AG08396 (cell line): Measurements from ENCODE around the gene SLC44A4.
"Not testable (repeated sequence)": the region's sequence is repeated elsewhere in the genome, so short reads cannot be mapped to it uniquely, and the experiment has no call there.

ENCODE experiments used
- DNase-seq: peaks from one replicate; pipeline ENCODE4 v3.0.0; 2012; ENCODE audit warnings: low spot score, mixed read lengths

The SLC44A4 gene

DNA sequence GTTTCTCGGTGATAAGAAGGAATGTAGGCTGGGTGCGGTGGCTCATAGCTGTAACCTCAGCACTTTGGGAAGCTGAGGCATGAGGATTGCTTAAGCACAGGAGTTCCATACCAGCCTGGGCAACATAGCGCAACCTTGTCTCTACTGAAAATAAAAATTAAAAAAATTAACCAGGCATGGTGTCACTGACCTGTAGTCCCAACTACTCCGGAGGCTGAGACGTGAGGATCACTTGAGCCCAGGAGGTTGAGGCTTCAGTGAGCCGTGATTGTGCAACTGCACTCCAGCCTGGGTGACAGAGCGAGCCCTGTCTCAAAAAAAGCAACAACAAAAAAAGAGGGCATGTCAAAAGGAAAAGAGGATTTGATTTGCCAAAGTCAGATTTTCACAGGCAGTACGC lies 20.1 kb downstream of the SLC44A4 start:
- DNase-seq = no peak

DNA sequence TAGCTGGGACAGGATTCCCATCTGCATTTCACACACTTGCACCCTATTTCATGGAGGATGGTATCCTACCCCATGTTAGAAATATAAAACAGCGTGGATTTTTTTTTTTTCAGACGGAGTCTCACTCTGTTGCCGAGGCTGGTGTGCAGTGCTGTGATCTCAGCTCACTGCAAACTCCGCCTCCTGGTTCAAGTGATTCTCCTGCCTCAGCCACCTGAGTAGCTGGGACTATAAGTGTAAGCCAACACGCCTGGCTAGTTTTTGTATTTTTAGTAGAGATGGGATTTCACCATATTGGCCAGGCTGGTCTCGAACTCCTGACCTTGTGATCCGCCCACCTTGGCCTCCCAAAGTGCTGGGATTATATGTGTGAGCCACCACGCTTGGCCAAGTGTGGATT lies 21.0 kb downstream of the SLC44A4 start:
- DNase-seq = not testable (repeated sequence)

DNA sequence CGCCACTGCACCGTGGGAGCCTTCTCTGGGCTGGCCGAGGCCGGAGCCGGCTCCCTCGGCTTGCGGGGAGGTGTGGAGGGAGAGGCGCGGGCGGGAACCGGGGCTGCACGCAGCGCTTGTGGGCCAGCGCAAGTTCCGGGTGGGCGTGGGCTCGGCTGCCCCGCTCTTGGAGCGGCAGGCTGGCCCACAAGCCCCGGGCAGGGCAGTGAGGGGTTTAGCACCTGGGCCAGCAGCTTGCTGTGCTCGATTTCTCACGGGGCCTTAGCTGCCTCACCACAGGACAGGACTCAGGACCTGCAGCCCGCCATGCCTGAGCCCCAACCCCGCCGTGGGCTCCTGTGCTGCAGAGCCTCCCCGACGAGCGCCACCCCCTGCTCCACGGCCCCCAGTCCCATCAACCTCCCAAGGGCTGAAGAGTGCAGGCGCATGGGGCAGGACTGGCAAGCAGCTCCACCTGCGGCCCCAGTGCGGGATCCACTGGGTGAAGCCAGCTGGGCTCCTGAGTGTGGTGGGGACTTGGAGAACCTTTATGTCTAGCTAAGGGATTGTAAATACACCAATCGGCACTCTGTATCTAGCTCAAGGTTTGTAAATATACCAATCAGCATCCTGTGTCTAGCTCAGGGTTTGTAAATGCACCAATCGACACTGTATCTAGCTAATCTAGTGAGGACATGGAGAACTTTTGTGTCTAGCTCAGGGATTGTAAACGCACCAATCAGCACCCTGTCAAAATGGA lies 26.6 kb downstream of the SLC44A4 start:
- DNase-seq = not testable (repeated sequence)

DNA sequence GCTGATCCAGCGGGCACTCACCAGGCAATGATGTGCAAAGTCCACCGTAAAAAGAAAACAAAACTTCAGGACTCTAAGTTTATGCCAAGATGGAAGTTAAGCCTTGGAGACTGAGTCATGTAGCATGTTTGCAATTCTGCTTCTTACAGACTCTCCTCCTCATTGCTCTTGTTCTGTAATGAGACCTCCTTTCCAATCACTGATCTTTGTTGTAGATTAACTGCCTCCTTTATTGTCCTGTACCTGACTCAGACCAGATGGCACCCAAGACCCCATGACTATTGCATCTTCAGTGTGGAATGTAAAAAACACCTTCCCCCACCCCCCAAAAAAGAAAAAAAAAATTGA lies 27.3 kb downstream of the SLC44A4 start:
- no peak for DNase-seq

DNA sequence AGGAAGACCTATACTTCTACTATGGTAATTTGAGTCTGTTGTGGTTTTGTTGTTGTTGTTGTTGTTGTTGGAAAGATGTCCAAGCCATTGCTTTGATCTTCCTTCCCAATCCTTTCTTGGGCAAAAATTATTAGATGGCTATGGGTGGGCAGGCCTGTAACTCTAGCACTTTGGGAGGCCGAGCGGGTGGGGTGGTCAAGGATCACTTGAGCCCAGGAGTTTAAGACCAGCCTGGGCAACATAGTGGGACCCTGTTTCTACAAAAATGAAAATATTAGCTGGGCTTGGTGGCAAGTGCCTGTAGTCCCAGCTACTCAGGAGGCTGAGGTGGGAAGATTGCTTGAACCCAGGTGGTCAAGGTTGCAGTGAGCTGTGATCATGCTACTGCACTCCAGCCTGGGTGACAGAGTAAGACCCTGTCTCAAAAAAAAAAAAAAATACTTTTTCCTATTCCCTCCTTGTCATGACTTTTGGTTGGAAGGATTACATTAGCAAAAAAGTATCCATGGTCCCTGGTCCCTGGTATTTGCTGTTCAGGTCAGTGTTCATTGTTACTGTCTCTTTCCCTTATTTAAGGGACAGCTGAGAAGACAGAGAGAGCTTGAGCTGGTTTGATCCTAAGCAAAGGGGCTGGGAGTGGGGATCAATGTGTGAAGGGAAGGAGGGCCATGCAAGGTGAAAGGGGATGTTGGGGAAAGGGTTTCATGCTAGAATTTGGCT lies 27.9 kb downstream of the SLC44A4 start:
- DNase-seq = no peak

DNA sequence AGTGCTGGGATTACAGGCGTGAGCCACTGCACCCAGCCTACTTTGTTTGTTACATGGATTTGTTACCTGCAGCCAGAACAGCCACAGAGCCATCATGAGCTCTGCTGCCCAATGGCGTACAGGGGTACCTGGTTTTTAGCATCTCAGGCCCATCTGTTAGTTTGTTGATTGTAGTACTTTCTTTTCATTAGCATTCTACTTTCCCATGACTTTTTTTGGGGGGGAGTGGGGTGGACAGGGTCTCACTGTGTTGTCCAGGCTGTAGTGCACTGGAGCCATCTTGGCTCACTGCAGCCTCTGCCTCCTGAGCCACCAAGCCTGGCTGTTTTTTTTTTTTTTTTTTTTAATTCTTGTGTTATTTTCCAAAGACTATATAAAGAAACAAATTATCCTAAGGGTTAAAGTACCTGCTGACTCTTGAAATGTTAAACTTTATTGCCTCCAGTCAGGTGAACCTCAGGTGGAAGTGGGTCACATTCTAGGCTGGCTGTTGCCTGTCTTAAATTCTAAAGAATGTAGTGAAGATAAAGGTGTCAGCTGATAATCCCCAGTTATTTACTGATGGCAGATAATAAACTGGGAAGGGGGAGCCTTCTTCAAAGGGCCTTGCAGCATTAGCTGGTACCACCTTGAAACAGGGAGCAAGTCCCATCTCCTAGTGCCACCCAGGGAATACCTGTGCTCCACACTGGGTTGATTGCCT lies 31.4 kb downstream of the SLC44A4 start:
- no peak for DNase-seq

DNA sequence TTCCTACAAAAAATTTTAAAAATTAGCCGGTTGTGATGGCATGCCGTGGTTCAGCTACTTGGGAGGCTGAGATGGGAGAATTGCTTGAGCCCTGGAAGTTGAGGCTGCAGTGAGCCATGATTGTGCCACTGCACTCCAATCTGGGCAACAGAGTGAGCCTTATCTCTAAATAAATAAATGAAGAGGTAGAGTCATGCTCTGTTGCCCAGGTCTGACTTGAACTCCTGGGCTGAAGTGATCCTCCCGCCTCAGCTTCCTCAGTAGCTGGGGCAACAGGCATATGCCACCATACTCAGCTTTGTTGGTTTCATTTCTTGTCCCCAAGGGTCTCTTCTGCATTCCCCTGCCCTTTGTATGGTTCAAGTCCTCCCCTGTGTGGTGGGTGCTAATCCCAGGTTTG lies 34.3 kb downstream of the SLC44A4 start:
- DNase-seq = no peak

DNA sequence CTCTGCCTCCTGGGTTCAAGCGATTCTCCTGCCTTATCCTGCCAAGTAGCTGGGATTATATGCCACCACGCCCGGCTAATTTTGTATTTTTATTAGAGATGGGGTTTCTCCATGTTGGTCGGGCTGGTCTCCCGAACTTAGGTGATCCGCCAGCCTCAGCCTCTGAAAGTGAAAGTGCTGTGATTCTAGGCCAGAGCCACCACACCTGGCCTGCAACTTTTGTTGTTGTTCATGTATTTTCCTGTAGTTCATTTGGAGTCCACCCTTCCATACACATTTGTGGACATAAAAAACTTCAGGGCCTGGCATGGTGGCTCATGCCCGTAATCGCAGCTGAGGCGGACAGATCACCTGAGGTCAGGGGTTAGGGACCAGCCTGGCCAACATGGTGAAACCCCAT lies 36.7 kb downstream of the SLC44A4 start:
- DNase-seq = no peak

DNA sequence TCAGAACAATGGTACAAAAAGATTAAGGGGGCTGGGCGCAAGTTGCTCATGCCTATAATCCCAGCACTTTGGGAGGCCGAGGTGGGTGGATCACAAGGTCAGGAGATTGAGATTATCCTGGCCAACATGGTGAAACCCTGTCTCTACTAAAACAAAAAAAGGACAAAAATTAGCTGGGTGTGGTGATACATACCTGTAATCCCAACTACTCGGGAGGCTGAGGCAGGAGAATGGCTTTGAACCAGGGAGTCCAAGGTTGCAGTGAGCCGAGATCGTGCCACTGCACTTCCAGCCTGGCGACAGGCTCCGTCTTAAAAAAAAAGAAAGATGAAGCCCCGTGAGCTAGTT lies 39.0 kb downstream of the SLC44A4 start:
- not testable (repeated sequence) for DNase-seq

DNA sequence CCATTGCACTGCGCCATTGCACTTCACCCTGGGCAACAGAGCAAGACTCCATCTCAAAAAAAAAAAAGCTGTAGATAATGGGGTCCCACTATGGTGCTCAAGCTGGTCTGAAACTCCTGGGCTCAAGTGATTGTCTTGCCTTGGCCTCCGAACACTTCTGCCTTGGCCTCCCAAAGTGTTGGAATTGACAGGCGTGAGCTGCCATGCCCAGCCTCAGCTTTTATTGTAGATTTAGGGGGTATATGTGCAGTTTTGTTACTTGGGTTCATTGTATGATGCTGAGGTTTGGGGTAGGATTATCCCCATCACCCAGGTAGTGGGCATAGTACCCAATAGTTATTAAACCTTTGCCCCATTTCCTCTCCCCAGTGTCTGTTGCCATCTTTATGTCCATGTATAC lies 39.8 kb downstream of the SLC44A4 start:
- no peak for DNase-seq

DNA sequence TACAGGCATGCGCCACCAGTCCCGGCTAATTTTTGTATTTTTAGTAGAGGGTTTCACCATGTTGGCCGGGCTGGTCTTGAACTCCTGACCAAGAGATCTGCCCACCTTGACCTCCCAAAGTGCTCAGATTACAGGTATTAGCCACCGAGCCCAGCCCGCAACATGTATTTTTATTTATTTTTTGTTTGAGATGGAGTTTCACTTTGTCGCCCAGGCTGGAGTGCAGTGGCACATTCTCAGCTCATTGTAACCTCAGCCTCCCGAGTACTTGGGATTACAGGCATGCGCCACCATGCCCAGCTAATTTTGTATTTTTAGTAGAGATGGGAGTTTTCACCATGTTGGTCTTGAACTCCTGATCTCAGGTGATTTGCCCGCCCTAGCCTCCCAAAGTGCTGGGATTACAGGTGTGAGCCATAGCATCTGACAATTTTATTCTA lies 40.7 kb downstream of the SLC44A4 start:
- not testable (repeated sequence) for DNase-seq

DNA sequence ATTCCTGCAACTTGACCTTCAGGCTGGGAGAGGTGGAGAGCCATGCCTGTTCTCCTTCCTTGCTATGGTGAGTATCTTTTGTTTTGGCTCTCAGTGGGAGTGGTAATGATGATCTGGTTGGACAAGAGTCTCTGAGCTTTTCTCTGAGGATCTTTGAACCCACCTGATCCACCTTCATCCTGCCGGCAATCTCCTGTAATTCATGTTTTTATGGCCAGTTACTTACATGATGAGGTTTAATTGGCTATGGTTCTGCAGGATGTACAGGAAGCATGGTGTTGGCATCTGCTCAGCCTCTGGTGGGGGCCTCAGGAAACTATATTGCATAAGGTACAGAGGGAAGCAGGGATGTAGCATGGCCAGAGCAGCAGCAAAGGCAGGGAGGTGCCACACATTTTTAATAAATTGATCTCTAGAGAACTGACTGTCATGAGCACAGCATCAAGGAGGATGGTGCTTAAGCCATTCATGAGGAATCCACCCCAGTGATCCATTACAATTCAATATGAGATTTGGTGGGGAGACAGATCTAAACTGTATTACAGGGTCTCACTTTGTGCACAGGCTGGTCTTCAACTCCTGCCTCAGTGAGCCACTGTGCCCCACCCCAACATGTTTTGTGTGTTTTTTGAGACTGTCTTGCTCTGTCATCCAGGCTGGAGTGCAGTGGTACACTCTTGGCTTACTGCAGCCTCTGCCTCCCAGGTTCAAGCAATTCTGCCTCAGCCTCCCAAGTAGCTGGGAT lies 41.3 kb downstream of the SLC44A4 start:
- DNase-seq = no peak

DNA sequence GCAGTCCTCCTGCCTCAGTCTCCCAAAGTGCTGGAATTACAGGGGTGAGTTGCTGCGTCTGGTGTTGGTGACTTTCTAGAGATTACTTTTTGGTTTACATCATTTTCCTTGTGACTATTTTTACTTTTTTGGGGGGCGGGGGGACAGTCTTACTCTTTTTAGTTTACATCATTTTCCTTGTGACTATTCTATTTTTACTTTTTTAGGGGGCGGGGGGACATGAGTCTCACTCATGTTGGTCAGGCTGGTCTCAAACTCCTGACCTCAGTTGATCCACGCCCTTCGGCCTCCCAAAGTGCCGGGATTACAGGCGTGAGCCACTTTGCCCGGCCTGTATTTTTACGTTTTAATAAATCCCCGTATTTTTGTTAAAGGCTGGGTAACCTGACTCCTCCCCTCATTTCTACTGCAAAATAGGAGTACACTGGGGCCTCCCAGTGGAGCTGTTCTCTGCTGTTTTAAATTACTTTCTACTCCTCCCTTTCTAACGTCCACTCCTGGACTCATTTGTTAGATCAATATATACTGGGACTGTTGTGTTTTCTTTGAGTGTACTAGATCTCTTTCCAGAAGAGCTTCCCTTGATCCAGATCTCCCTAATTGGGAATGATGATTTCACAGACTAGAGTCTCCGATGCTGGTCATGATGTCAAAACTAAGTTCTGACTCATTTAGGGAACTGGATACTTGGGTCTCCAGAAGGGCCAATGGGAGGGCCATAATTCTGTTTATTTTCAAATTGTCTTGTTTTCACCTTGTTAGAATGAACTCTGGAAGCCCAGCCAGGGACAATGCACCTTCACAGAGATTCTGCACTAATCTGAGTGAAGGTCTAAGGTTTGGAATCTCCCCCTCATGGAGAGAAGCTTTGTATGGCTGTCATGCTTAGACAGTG lies 42.1 kb downstream of the SLC44A4 start:
- DNase-seq = peak; percentile 53

DNA sequence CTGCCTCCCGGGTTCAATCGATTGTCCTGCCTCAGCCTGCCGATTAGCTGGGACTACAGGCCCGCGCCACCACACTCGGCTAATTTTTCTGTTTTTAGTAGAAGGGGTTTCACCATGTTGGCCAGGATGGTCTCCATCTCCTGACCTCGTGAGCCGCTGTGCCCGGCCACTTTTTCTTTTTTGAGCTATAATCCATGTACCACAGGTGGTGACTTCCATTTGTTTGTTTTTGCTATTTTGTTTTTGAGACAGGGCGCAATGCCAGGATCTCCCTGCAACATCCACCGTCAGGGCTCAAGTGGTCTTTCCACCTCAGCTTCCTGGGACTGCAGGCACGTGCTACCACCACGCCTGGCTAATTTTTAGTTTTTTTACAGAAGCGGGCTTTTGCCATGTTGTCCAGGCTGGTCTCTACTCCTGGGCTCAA lies 42.7 kb downstream of the SLC44A4 start:
- DNase-seq = no peak

DNA sequence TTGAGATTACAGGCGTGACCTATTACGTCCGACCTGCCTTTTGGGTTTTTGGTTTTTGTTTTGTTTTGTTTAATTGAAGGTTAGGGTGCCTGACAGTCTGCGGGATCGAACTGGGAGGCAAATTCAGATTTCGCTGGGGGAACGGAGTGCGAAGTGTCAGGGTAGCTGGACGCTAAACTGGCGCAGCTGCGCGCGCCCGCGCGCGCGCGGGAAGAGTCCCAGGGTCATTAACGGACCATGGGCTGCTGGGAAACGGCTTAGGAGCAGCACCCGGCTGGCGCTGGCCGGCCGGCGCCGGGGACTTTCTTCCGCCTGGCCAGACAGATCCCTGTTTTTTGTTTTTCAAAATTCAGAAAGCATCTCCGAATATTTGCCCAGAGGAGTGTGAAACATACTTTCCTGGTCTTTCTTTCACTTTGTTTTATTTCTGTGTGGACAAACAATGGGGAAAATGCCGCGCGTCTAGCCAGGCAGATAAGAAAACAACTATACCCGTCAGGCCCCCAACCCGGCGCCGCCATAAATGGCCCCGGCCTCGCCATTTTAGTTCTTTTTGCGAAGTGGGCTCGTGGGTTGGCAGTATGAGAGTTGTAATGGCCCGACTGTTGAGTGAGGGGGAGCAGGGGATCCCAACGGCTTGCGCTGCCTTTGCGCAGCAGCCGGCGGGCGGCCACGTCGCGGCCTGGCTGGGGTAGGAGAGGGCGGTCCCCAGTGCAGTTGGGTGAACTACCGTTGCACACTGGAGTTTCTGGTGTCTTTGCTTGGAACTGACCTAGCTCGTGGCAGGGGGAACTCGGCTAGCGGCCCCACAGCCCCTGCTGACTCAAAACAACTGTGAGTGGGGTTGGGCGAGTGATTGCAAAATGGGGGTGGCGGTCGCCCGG lies 44.2 kb downstream of the SLC44A4 start:
- peak; percentile 91 for DNase-seq

DNA sequence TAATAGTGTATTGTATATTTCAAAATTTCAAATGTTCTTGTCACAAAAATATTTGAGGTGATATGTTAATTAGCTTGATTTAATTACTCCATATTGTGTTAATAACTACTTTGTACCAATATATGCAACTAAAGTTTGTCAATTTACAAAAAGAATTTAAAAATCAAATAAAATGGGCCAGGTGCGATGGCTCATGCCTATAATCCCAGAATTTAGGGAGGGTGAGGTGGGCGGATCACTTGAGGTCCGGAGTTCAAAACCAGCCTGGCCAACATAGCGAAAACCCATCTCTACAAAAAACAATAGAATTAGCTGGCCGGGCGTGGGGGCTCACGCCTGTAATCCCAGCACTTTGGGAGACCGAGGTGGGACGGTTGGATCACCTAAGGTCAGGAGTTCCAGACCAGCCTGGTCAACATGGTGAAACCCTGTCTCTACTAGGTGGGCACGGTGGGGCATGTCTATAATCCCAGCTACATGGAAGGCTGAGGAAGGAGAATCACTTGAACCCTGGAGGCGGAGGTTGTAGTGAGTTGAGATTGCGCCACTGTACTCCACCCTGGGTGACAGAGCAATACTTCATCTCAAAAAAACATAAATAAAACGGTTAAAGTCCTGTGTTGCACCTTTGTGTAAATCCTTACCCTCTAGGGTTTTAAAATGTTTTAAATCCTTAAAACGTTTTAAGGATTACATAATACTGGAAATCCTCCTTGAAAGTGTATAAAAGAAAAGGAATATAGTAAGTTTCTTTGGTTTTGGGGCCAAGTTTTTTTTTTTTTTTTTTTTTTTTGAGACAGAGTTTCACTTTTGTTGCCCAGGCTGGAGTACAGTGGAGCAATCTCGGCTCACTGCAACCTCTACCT lies 47.2 kb downstream of the SLC44A4 start:
- no peak for DNase-seq

DNA sequence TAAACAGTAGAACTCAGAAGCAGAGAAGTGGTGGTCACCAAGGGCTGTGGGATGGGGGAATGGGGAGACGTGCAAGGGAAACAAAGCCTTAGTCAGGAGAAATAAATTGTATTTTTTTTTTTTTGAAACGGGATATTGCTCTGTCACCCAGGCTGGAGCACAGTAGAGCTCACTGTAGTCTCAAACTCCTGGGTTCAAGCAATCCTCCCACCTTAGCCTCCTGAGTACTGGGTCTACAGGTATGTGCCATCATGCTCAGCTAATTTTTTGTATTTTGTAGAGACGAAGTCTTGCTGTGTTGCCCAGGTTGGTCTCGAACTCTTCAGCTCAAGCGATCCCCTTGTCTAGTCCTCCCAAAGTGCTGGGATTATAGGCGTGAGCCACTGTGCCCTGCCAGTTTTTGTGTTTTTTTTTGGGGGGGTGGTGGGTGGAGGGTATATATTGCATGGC lies 47.9 kb downstream of the SLC44A4 start:
- no peak for DNase-seq

DNA sequence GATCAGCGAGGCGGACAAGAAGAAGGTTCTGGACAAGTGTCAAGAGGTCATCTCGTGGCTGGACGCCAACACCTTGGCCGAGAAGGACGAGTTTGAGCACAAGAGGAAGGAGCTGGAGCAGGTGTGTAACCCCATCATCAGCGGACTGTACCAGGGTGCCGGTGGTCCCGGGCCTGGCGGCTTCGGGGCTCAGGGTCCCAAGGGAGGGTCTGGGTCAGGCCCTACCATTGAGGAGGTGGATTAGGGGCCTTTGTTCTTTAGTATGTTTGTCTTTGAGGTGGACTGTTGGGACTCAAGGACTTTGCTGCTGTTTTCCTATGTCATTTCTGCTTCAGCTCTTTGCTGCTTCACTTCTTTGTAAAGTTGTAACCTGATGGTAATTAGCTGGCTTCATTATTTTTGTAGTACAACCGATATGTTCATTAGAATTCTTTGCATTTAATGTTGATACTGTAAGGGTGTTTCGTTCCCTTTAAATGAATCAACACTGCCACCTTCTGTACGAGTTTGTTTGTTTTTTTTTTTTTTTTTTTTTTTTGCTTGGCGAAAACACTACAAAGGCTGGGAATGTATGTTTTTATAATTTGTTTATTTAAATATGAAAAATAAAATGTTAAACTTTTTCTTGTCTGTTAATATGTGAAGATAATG lies 49.0 kb downstream of the SLC44A4 start:
- no peak for DNase-seq
